Muscle layer of duodenum (tissue), 2 donors: Measurements from ENCODE around the gene NAP1L4.

Source experiments
- H3K27ac ChIP-seq: one replicate; pipeline ENCODE4 v1.7.0; 2013; ENCODE audit warnings: mild to moderate bottlenecking, low read length
- H3K27me3 ChIP-seq: one replicate; pipeline ENCODE4 v1.7.0; 2013; ENCODE audit warnings: low read depth, mild to moderate bottlenecking, control low read depth, low read length
- H3K36me3 ChIP-seq, 2 donors: one replicate each; pipeline ENCODE4 v1.7.0; 2013; ENCODE audit warnings: low read length in 2 of 2, control low read depth in 1 of 2, mild to moderate bottlenecking in 1 of 2; ENCODE audit not compliant: insufficient read depth in 2 of 2, control insufficient read depth in 1 of 2
- H3K4me1 ChIP-seq, 2 donors: one replicate each; pipeline ENCODE4 v1.7.0; 2013; ENCODE audit warnings: low read length in 2 of 2, mild to moderate bottlenecking in 2 of 2, control low read depth in 1 of 2, moderate library complexity in 1 of 2; ENCODE audit not compliant: insufficient read depth in 2 of 2, control insufficient read depth in 1 of 2
- H3K4me3 ChIP-seq, 2 donors: one replicate each; pipeline ENCODE4 v1.7.0; 2013; ENCODE audit warnings: low read length in 2 of 2, low read depth in 1 of 2, mild to moderate bottlenecking in 1 of 2
- H3K9me3 ChIP-seq, 2 donors: one replicate each; pipeline ENCODE4 v1.7.0; 2013; ENCODE audit warnings: low read length in 2 of 2, control low read depth in 1 of 2, mild to moderate bottlenecking in 1 of 2; ENCODE audit not compliant: control insufficient read depth in 1 of 2
- donor health status: healthy.

NAP1L4 gene

DNA sequence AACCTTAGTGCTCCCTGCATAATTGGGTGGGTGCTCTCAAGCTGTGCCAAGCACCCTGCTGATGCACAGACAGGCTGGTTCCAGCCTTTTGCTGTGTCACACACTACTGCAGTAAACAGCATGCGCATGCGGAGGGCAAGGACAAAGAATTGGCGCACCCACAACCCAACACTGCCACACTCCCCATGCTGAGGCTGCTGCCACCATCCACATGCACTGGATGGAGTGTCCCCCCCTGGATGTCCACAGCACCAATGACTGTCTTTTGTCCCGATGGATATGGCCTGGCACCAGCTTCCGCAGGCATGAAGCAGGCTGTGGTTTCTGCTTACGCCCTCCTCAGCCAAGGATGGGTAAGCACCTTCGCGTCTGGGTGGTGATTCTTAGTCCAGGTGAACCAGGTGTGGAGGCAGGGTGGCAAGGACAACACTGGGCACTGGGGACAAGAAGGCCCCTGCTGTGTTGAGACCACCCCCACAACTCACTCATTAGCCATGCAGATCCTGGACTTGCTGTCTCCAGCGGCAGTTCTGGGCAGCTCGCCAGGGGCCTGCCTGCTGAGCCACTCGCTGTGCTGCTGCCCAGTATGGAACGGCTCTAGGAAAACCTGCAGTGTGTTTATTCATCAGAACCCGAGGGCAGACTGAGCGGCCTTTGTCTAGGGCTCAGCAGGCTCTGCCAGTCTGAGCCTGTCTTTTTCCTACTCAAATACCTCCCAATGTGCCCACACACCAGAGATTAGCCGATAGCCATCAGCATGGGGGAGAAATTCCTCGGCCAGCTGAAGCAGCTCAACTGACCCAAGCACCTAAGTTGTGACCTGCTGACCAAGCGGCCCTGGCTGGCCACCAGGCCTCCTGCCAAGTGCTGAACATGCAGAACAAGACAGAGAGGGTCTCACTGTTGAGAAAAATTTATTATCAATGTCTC is 8.2 kb upstream of the NAP1L4 start:
- Histone ChIP-seq H3K36me3 (peaks cover 35 to 47% of the 10 kb centered on the region in 2 donors), H3K27me3 (no peaks in the 10 kb centered on the region), H3K9me3 (no peaks in the 10 kb centered on the region), H3K27ac (peak overlapping the region; percentile 48), H3K4me3 (no peak overlapping the region), H3K4me1 (peaks cover 5 to 26% of the 10 kb centered on the region in 2 donors)

GRCh38 chr11:2999464-2999998 is 7.4 kb upstream of the NAP1L4 start:
- H3K9me3 ChIP-seq: no peaks in the 10 kb centered on the region
- H3K27me3 ChIP-seq: no peaks in the 10 kb centered on the region
- H3K36me3 ChIP-seq: peaks cover 32 to 45% of the 10 kb centered on the region in 2 donors
- peaks cover 5 to 26% of the 10 kb centered on the region in 2 donors for H3K4me1 ChIP-seq
- no peak overlapping the region for H3K27ac ChIP-seq
- H3K4me3 ChIP-seq: no peak overlapping the region

GRCh38 chr11:2998073-2998850 is 6.1 kb upstream of the NAP1L4 start:
- Histone ChIP-seq H3K27me3 (no peaks in the 10 kb centered on the region), H3K27ac (no peak overlapping the region), H3K4me1 (peaks cover 5 to 26% of the 10 kb centered on the region in 2 donors), H3K36me3 (peaks cover 21 to 32% of the 10 kb centered on the region in 2 donors), H3K4me3 (no peak overlapping the region), H3K9me3 (no peaks in the 10 kb centered on the region)

- no peak overlapping the region for H3K27ac ChIP-seq
These were observed 5.3 kb upstream of the NAP1L4 start for GRCh38 chr11:2997406-2997805.

DNA sequence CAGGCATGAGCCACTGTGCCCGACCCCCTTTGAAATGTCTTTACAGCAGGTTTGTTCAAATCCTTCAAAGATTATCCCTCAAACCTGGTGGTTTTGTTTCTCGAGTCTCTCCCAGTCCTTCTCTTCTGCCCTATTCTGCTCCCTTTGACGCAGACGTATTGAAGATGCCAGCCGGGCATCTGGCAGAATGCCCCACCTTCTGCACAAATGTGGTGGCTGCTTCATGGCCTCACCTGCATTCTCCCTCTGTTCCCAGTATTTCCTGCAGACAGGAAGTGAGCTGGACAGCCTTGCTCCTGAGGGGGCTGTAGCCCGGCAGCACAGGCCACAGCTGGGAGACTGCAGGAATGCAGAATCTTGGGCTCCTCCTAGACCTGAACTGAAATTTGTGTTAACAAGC is 4.8 kb upstream of the NAP1L4 start:
- H3K4me1 ChIP-seq: peaks cover 5 to 27% of the 10 kb centered on the region in 2 donors
- no peaks in the 10 kb centered on the region for H3K9me3 ChIP-seq
- no peak overlapping the region for H3K4me3 ChIP-seq
- no peak overlapping the region for H3K27ac ChIP-seq
- no peaks in the 10 kb centered on the region for H3K27me3 ChIP-seq
- H3K36me3 ChIP-seq: peaks cover 12 to 19% of the 10 kb centered on the region in 2 donors

More at GRCh38 chr11:2997406-2997805, 5.3 kb upstream of the NAP1L4 start:
- H3K4me3 ChIP-seq: no peak overlapping the region
- H3K36me3 ChIP-seq: peaks cover 15 to 24% of the 10 kb centered on the region in 2 donors
- peaks cover 5 to 31% of the 10 kb centered on the region in 2 donors for H3K4me1 ChIP-seq
- no peaks in the 10 kb centered on the region for H3K9me3 ChIP-seq
- H3K27me3 ChIP-seq: no peaks in the 10 kb centered on the region

DNA sequence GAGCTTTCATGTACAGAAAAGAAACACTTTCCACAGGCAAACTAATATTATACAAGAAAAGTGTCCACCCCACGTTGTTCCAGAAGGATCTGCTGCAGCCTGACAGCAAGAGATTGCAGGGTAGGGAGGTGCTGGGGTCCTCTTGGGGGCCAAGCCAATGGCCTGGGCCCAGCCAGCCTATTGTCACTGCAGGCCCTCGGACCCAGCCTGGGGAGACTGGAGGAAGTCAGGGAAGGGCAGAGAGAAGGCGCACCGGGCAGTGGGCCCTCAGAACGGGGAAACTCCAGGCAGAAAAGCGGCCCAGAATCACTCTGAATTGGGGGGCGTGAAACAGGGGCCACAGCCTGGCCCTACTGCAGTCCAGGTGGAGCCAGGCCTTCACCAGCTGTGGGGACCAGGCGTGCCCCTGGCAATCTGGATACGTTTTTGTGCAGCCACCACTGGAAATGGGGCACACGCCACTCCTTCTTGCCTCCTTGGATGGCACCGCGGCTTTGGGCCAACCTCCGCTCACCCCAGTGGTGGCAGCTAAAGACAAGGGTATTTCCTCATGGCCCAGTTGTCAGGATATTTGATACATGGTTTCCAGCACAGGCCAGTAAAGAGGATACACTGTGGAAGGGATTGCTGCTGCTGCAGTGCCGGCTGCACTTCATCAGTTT is 3.9 kb upstream of the NAP1L4 start:
- peaks cover 5 to 19% of the 10 kb centered on the region in 2 donors for H3K4me1 ChIP-seq
- H3K9me3 ChIP-seq: no peaks in the 10 kb centered on the region
- H3K4me3 ChIP-seq: no peak overlapping the region
- H3K27me3 ChIP-seq: no peaks in the 10 kb centered on the region
- no peak overlapping the region for H3K27ac ChIP-seq
- H3K36me3 ChIP-seq: peaks cover 3 to 11% of the 10 kb centered on the region in 2 donors

- H3K36me3 ChIP-seq: peaks cover 2 to 8% of the 10 kb centered on the region in 2 donors
- H3K27me3 ChIP-seq: no peaks in the 10 kb centered on the region
- H3K27ac ChIP-seq: no peak overlapping the region
- peaks cover 4 to 20% of the 10 kb centered on the region in 2 donors for H3K4me1 ChIP-seq
- no peaks in the 10 kb centered on the region for H3K9me3 ChIP-seq
- H3K4me3 ChIP-seq: no peak overlapping the region
These were observed 3.0 kb upstream of the NAP1L4 start for GRCh38 chr11:2995031-2995561.

- Histone ChIP-seq H3K4me3 (no peak overlapping the region), H3K9me3 (no peaks in the 10 kb centered on the region), H3K27ac (no peak overlapping the region), H3K36me3 (peaks cover 0 to 6% of the 10 kb centered on the region in 2 donors), H3K4me1 (peaks cover 9 to 25% of the 10 kb centered on the region in 2 donors), H3K27me3 (no peaks in the 10 kb centered on the region)
These were observed 2.2 kb upstream of the NAP1L4 start for GRCh38 chr11:2994336-2994730.

DNA sequence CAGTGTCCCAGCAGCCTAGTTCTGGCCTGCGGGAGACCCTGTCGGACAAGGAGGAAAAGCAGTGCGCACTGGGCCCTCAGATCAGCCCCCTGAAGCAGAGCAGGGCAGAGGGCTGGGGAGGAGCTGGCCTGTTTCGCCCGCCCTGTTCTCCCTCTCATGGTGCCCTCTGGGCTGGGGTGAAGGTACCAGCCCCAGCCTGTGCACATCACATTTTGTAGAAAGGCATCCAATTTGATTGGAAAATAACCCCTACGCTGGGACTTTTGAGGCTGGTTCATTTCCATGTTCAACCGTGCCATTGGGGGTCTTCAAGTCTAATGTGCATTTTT is 832 bp upstream of the NAP1L4 start:
- Histone ChIP-seq H3K9me3 (no peaks in the 10 kb centered on the region), H3K36me3 (peaks cover 0 to 6% of the 10 kb centered on the region in 2 donors), H3K4me3 (peak overlapping the region; percentile 59 to 89), H3K27ac (no peak overlapping the region), H3K4me1 (peaks cover 21 to 39% of the 10 kb centered on the region in 2 donors), H3K27me3 (no peaks in the 10 kb centered on the region)

- Histone ChIP-seq H3K27ac (peak overlapping the region; percentile 92), H3K9me3 (no peaks in the 10 kb centered on the region), H3K4me1 (peaks cover 21 to 45% of the 10 kb centered on the region in 2 donors), H3K36me3 (no peaks in the 10 kb centered on the region), H3K4me3 (peak overlapping the region; percentile 68 to 89), H3K27me3 (no peaks in the 10 kb centered on the region)
These were observed 486 bp downstream of the NAP1L4 start for GRCh38 chr11:2991452-2992233.
